HUES64 (cell line): Measurements from ENCODE around the gene NT5C.
A peak's percentile ranks its signal among the peaks of the same experiment; 100 is the strongest.
"Not testable (repeated sequence)": the region's sequence is repeated elsewhere in the genome, so short reads cannot be mapped to it uniquely, and the experiment has no call there.

Experiments used
- H3K27ac ChIP-seq: 2 replicates; pipeline ENCODE4 v1.7.0; 2013; ENCODE audit warnings: low read depth, low read length, inconsistent platforms
- H3K27me3 ChIP-seq: 2 replicates; pipeline ENCODE4 v1.6.1; 2013; ENCODE audit warnings: mild to moderate bottlenecking, low read length; ENCODE audit not compliant: insufficient read depth
- H3K36me3 ChIP-seq: 2 replicates; pipeline ENCODE4 v1.6.1; 2013; ENCODE audit warnings: mild to moderate bottlenecking, low read length; ENCODE audit not compliant: insufficient read depth
- H3K4me1 ChIP-seq: 2 replicates; pipeline ENCODE4 v1.6.1; 2013; ENCODE audit warnings: mild to moderate bottlenecking, low read length, moderate library complexity; ENCODE audit not compliant: insufficient read depth
- H3K4me3 ChIP-seq: 2 replicates; pipeline ENCODE4 v1.5.1; 2013; ENCODE audit warnings: mild to moderate bottlenecking, low read length, moderate library complexity
- H3K9ac ChIP-seq: 2 replicates; pipeline ENCODE4 v1.6.1; 2013; ENCODE audit warnings: mild to moderate bottlenecking, low read depth, low read length
- H3K9me3 ChIP-seq: 2 replicates; pipeline ENCODE4 v1.6.1; 2013; ENCODE audit warnings: low read depth, low read length; ENCODE audit not compliant: insufficient read depth
- WGBS: fragments of 150-250, 120-280 bp; methylation state at CpG from one replicate; pipeline ENCODE4 v1.1.7; 2013; ENCODE audit warnings: missing lambda C conversion rate; 5-methylcytosine and 5-hydroxymethylcytosine counted together

NT5C gene

DNA sequence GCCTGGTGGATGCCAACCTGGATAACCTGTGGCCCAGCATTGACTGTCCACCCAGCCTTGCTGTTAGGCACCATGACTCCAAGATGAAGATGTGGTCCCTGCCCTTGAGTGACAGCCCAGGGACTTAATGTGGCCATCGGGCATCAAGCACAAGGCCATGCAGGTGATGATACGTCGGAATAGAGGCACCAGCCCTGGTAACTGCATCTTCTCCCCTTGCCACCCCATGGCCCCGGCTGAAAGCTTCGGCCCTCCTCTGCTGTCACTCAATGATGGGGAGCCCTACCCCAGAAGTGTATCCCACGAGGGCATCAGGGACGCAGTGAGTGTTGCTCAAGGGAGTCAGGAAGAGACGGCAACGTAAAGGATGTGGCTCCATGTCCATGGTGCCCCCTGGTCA lies 2.0 kb downstream of the NT5C start:
- Histone ChIP-seq H3K27me3 (no peaks in the 10 kb centered on the region), H3K4me3 (no peak overlapping the region), H3K27ac (no peak overlapping the region), H3K9ac (no peak overlapping the region), H3K9me3 (no peaks in the 10 kb centered on the region), H3K36me3 (peaks cover 22% of the 10 kb centered on the region), H3K4me1 (no peaks in the 10 kb centered on the region; the same call in 1 of the 2 replicates)
- 90% methylated on average over 9 of the region's 9 CpGs for WGBS

- no peak overlapping the region for H3K4me3 ChIP-seq
- no peaks in the 10 kb centered on the region for H3K27me3 ChIP-seq
- H3K4me1 ChIP-seq = no peaks in the 10 kb centered on the region; the same call in 1 of the 2 replicates
- peaks cover 20% of the 10 kb centered on the region for H3K36me3 ChIP-seq
- H3K27ac ChIP-seq = no peak overlapping the region
- 94% methylated on average over 33 of the region's 33 CpGs for WGBS
- no peak overlapping the region for H3K9ac ChIP-seq
- no peaks in the 10 kb centered on the region for H3K9me3 ChIP-seq
Observed at GRCh38 chr17:75128694-75129505, 2.6 kb downstream of the NT5C start.

- not testable (repeated sequence) for H3K9me3 ChIP-seq, H3K27me3 ChIP-seq, H3K27ac ChIP-seq, H3K4me3 ChIP-seq, H3K4me1 ChIP-seq, H3K9ac ChIP-seq
- peaks cover 20% of the 10 kb centered on the region for H3K36me3 ChIP-seq
- 97% methylated on average over 5 of the region's 5 CpGs for WGBS
Observed at GRCh38 chr17:75127936-75128335, 3.6 kb downstream of the NT5C start.

DNA sequence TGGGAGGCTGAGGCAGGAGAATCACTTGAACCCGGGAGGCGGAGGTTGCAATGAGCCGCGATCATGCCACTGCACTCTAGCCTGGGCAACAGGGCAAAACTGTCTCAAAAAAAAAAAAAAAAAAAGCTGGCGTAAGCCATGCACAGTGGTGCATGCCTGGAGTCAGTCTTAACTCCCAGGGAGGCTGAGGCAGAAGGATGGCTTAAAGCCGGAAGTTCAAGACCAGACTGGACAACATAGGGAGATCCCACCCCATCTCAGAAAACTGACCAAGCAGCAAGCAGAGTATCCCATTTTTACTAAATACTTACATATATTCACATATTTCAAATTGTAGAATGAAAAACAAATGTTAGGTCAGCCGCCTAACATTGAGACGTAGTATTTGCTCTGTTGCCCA lies 4.6 kb downstream of the NT5C start:
- Histone ChIP-seq H3K9me3 (no peaks in the 10 kb centered on the region), H3K9ac (no peak overlapping the region), H3K27me3 (no peaks in the 10 kb centered on the region), H3K4me1 (no peaks in the 10 kb centered on the region; the same call in 1 of the 2 replicates), H3K4me3 (no peak overlapping the region), H3K27ac (no peak overlapping the region), H3K36me3 (peaks cover 20% of the 10 kb centered on the region)
- 93% methylated on average over 8 of the region's 8 CpGs for WGBS

DNA sequence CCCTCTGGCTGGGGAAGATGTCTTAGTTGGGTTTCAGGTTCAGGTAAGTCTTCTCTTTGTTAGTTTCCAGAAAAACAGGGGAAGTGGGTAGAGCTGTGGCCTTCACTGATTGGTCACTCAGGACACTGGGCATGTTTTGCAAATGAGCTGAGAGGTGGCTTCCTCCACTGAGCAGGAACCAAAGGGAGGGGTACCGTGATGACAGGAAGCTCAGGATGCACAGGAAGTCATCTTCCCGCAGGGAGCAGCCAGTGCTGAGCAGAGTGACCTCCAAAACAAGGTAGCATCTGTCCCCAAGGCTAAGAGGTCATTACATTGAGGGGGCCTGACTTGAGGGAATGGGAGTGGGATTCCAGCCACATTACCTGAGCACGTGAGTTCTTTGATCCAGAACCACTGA lies 5.6 kb downstream of the NT5C start:
- Histone ChIP-seq H3K4me3 (no peak overlapping the region), H3K27me3 (no peaks in the 10 kb centered on the region), H3K9me3 (no peaks in the 10 kb centered on the region), H3K9ac (no peak overlapping the region), H3K36me3 (peaks cover 23% of the 10 kb centered on the region), H3K27ac (no peak overlapping the region), H3K4me1 (no peaks in the 10 kb centered on the region; the same call in 1 of the 2 replicates)
- WGBS = 59% methylated on average over 3 of the region's 3 CpGs

- H3K9ac ChIP-seq = no peak overlapping the region
- H3K27ac ChIP-seq = no peak overlapping the region
- WGBS = 94% methylated on average over 4 of the region's 4 CpGs
- H3K36me3 ChIP-seq = peaks cover 18% of the 10 kb centered on the region
- no peaks in the 10 kb centered on the region for H3K9me3 ChIP-seq
- H3K4me1 ChIP-seq = no peaks in the 10 kb centered on the region
- H3K27me3 ChIP-seq = no peaks in the 10 kb centered on the region
- no peak overlapping the region for H3K4me3 ChIP-seq
Observed at GRCh38 chr17:75124819-75125162, 6.8 kb downstream of the NT5C start.

GRCh38 chr17:75124041-75124818 lies 7.3 kb downstream of the NT5C start:
- Histone ChIP-seq H3K27ac (no peak overlapping the region), H3K27me3 (no peaks in the 10 kb centered on the region), H3K36me3 (peaks cover 12% of the 10 kb centered on the region), H3K9ac (no peak overlapping the region), H3K9me3 (no peaks in the 10 kb centered on the region), H3K4me1 (no peaks in the 10 kb centered on the region), H3K4me3 (no peak overlapping the region)
- 93% methylated on average over 19 of the region's 19 CpGs for WGBS

- Histone ChIP-seq H3K36me3 (peaks cover 15% of the 10 kb centered on the region), H3K9ac (no peak overlapping the region), H3K4me1 (0 out of 2 replicates have a peak, but pooled peaks cover 3% of the 10 kb centered on the region), H3K27me3 (no peaks in the 10 kb centered on the region), H3K9me3 (no peaks in the 10 kb centered on the region), H3K4me3 (no peak overlapping the region), H3K27ac (no peak overlapping the region)
- 95% methylated on average over 14 of the region's 14 CpGs for WGBS
Observed at GRCh38 chr17:75118307-75118706, 13.2 kb downstream of the NT5C start.

DNA sequence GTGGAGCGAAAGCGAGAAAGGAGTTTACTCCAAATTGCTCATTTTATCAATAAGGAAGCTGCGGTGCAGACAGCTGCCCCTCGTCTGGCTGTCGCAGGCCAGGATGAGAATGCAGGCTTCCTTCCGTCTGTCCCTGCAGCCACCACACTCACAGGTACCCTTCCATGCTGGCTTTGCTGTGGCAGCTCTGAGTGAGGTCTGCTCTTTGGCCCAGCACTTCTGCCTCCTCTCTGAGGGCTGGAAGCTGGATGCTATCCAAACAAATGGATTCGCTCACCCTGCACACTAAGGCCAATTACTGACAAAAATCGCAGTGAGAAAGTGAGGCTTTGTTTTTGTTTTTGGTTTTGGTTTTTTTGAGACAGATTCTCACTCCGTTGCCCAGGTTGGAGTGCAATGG lies 14.8 kb downstream of the NT5C start:
- Histone ChIP-seq H3K9me3 (no peaks in the 10 kb centered on the region), H3K27me3 (no peaks in the 10 kb centered on the region), H3K4me1 (0 out of 2 replicates have a peak, but pooled peaks cover 3% of the 10 kb centered on the region), H3K36me3 (peaks cover 15% of the 10 kb centered on the region), H3K27ac (no peak overlapping the region), H3K4me3 (no peak overlapping the region), H3K9ac (no peak overlapping the region)
- 96% methylated on average over 9 of the region's 9 CpGs for WGBS

DNA sequence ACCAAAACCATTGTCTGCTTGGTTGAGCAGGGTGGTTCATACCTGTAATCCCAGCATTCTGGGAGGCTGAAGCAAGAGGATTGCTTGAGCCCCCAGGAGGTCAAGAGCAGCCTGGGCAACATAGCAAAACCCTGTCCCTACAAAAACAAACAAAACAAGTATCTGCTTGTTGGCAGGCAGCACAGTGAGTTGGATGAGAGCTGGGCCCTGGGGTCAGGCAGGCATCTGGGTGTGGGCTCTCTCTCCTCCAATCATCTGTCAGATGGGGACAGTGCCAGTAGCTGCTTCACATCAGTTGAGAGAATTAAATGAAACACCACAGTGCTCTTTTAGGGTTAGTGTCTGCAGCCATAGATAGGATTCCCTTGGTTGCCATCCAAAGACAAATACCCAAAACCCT lies 16.0 kb downstream of the NT5C start:
- peaks cover 10% of the 10 kb centered on the region for H3K36me3 ChIP-seq
- no peak overlapping the region for H3K27ac ChIP-seq
- no peaks in the 10 kb centered on the region for H3K27me3 ChIP-seq
- H3K9ac ChIP-seq = no peak overlapping the region
- H3K9me3 ChIP-seq = no peaks in the 10 kb centered on the region
- 0 out of 2 replicates have a peak, but pooled peaks cover 3% of the 10 kb centered on the region for H3K4me1 ChIP-seq
- no peak overlapping the region for H3K4me3 ChIP-seq

DNA sequence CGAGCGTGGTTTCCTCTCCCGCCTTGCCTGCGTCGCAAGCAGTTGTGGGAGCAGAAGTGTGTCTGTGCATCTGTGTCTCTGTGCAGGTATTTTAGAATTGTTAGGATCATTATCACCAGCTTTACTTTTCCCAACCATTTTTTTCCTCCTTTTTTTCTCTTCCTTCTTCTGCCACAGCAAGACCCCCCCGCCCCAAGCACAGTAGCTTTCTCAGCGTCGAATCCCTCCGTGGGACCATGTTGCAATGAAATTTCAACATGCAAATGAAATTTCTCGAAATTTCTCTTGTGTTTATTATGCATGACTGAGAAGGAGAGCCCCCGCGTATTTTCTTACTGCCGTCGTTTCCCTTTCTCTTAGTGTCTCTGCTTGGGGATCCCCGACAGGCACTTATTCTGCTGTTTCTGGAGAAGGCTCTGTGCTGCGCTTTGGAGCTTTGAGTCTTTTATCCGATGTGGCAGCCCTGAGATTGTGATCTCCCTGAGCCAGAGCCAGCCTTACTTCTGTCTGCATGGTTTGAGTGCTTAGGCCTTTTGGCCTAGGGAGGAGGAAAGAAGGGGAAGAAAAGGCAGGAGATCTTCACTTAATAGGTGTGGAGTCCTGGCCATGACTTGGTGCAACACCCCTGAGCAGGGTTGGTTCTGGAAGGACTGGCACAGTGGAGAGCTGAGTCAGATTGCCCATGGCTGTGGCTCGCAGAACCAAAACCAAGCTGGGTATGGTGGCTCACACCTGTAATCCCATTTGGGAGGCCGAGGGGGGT lies 16.8 kb downstream of the NT5C start:
- WGBS = 90% methylated on average over 17 of the region's 19 CpGs
- Histone ChIP-seq H3K27me3 (no peaks in the 10 kb centered on the region), H3K4me1 (0 out of 2 replicates have a peak, but pooled peaks cover 3% of the 10 kb centered on the region), H3K27ac (peak overlapping the region; percentile 56; the same call in 1 of the 2 replicates), H3K9me3 (no peaks in the 10 kb centered on the region), H3K9ac (0 out of 2 replicates have a peak overlapping the region, but pooled peaks have one; percentile 36), H3K4me3 (no peak overlapping the region), H3K36me3 (peaks cover 10% of the 10 kb centered on the region)
